BJ (cell line): ENCODE data around the gene UTP15. TPM values are rescaled to one million over a fixed set of nuclear protein-coding genes. Genes with fewer than 3 reads are reported as not detected.

Experiments used
- CTCF ChIA-PET: fragments of 350-600 bp; formaldehyde crosslinking; extraction: SDS; loops from one replicate; lab custom pipeline; 2021; ENCODE audit warnings: antibody characterized with exemption, inconsistent platforms; lab: Yijun Ruan, JAX
- POLR2A ChIA-PET: fragments of 300-600 bp; sonication (Branson Sonifier 250); formaldehyde crosslinking; extraction: SDS; loops from one replicate; lab custom pipeline; 2021; ENCODE audit warnings: antibody characterized with exemption; lab: Charles Lee
- DNase-seq: peaks from one replicate; pipeline ENCODE4 v3.0.0-alpha.2; 2011; ENCODE audit warnings: low read depth
- H3K27me3 ChIP-seq: 2 replicates; pipeline ENCODE4 v1.6.0; 2011; ENCODE audit warnings: low read length; ENCODE audit not compliant: control insufficient read depth, insufficient read depth
- H3K36me3 ChIP-seq: 2 replicates; pipeline ENCODE4 v1.5.1; 2011; ENCODE audit warnings: low read length; ENCODE audit not compliant: control insufficient read depth, insufficient read depth
- H3K4me3 ChIP-seq: 2 replicates; pipeline ENCODE4 v1.5.1; 2011; ENCODE audit warnings: low read depth, mild to moderate bottlenecking, control low read depth, low read length
- polyA plus RNA-seq: library from polyadenylated mRNA; depleted of rRNA; stranded (reverse); fragments of >200 nt; gene quantifications from 2 replicates; pipeline ENCODE4 v1.2.3, GENCODE V29; 2011
- TF ChIP-seq, protein P1 (sequence below): IDR thresholded peaks from 2 replicates; pipeline ENCODE4 v1.5.1; 2011; ENCODE audit warnings: low read depth, mild to moderate bottlenecking, control low read depth, inconsistent platforms, low read length, moderate library complexity; ENCODE audit not compliant: insufficient read depth

UTP15 gene
- polyA plus RNA-seq, 1 experiment, result 8.8 TPM

DNA sequence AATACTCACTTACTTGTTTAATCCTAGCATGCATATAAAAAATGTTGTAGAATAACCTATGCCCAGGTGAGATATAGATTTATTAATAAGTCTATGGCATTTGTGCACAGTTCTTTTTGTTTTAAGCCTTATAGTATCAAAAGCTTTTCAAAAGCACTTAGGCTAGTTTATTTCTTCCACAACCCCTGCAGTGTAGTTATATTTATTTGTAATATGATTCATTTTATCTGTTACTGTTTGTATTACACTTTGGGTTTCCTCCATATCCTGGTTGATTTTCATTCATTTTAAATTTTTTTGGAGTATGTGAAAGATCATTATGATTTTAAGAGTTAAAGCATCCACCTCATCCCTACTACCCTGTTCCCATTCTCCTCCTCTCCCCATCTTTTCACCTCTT, 41.7 kb downstream of the UTP15 start:
- H3K36me3 ChIP-seq, result no peaks in the 10 kb centered on the region
- CTCF ChIA-PET, result interaction anchor here (0.6 to 2.7 kb wide), 3 partner anchors 10 to 133 kb away, joined by 4 to 12 read pairs (median 5); no protein-coding TSS in a partner anchor
- no peak overlapping the region for H3K4me3 ChIP-seq
- no peaks in the 10 kb centered on the region for H3K27me3 ChIP-seq
- DNase-seq, result no peak
- TF ChIP-seq, protein P1, sequence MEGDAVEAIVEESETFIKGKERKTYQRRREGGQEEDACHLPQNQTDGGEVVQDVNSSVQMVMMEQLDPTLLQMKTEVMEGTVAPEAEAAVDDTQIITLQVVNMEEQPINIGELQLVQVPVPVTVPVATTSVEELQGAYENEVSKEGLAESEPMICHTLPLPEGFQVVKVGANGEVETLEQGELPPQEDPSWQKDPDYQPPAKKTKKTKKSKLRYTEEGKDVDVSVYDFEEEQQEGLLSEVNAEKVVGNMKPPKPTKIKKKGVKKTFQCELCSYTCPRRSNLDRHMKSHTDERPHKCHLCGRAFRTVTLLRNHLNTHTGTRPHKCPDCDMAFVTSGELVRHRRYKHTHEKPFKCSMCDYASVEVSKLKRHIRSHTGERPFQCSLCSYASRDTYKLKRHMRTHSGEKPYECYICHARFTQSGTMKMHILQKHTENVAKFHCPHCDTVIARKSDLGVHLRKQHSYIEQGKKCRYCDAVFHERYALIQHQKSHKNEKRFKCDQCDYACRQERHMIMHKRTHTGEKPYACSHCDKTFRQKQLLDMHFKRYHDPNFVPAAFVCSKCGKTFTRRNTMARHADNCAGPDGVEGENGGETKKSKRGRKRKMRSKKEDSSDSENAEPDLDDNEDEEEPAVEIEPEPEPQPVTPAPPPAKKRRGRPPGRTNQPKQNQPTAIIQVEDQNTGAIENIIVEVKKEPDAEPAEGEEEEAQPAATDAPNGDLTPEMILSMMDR, result no peak
- POLR2A ChIA-PET, result no interaction called here

DNA sequence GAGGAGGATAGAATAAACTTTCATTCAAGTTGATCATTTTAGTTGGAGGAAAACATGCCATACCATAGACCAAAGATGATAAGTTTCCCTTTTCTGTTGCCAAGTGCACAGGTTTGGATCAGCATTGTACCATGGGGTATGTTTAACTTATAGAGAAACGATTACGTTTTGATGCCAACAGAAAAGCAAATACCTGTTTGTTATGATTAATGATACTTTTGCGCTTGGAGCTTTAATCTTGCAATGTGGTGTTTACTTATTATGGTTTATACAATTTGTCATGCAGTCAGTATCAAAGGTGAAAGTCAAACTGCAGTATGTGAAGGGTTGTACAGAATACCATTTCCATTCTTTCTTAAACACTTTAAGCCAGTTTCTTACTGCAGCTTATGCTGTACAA, 47.3 kb downstream of the UTP15 start:
- POLR2A ChIA-PET, result no interaction called here
- H3K27me3 ChIP-seq, result no peaks in the 10 kb centered on the region
- H3K4me3 ChIP-seq, result no peak overlapping the region
- CTCF ChIA-PET, result no interaction called here
- TF ChIP-seq, protein P1, result no peak
- no peak for DNase-seq
- no peaks in the 10 kb centered on the region for H3K36me3 ChIP-seq

DNA sequence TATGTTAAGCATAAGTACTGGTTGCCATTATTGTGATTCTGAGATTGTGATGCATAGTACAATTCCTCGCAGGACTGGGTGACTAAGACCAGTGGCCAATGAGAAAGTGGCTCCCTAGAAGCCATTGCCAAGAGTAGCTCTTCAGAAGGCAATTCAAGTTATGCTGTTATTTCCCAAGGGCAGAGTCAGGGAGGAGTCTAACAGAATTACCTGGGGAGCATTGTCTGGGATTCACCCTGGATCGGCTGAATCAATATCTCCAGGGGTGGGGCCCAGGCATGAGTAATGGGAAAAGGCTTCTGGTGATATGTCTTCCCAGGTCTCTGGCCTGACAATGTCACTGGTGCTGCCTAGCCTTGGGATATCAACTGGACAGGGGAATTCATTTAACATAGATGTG, 49.5 kb downstream of the UTP15 start:
- CTCF ChIA-PET, result no interaction called here
- TF ChIP-seq, protein P1, result no peak
- no peaks in the 10 kb centered on the region for H3K36me3 ChIP-seq
- POLR2A ChIA-PET, result no interaction called here
- H3K27me3 ChIP-seq, result no peaks in the 10 kb centered on the region
- no peak for DNase-seq
- H3K4me3 ChIP-seq, result no peak overlapping the region

DNA sequence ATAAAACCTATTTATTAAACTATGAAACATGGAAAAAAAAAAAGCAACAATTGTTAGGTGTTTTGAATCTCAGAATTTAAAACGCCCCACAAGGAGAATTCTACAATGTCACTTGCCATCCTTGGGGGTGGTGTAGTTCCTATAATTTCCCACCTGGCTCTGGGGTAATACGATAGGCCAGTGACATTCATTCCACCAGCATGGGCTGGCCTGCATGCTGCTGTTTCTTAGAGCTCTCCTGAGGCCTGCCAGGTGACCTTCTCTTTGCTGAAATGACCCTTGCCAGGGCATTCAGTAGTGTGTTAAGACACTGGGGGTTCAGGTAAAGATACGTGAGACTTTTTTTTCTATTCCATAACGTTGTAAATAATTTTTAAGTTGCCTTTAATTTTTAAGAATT, 50.4 kb downstream of the UTP15 start:
- CTCF ChIA-PET, result interaction anchor here (1.7 kb wide), 1 partner anchor 78 kb away, joined by 3 read pairs; no protein-coding TSS in a partner anchor
- no peaks in the 10 kb centered on the region for H3K36me3 ChIP-seq
- H3K4me3 ChIP-seq, result no peak overlapping the region
- POLR2A ChIA-PET, result no interaction called here
- no peaks in the 10 kb centered on the region for H3K27me3 ChIP-seq
- DNase-seq, result no peak
- TF ChIP-seq, protein P1, result no peak

DNA sequence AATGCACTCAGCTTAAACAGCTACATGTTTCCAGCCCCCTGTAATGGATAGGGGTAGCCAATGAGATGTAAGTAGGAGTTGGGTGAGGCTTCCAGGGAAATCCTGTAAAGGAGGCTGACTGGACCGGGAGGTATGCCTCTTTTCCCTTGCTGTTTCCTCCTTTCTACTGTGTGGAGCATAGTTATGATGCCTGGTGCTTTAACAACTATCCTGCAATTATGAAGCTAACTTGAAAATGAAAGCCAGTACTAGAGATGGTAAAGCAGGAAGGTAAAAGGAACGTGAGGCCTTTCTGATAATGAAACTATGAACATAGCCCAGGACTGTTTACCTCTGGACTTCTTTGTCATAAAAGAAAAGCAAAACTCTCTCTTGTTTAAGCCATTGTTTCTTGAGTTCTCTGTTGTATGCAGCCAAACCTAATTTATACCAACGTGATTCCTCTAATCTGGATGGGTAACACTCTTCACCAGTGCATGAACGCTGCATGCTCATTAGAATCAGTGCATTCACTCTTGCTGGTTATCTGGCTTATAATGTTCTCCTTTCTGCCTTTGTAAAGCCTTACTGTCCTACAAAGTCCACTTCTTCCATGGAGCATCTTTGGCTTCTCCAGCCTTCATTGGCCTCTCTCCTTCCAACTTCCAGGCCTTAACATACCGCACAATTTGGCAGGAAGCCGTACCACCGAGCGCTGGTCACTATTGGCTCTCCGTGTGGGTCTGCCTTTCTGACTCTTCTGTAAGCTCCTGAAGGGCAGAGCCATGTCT, 52.2 kb downstream of the UTP15 start:
- TF ChIP-seq, protein P1, result no peak
- no peaks in the 10 kb centered on the region for H3K27me3 ChIP-seq
- no peaks in the 10 kb centered on the region for H3K36me3 ChIP-seq
- ChIA-PET POLR2A (no interaction called here), CTCF (interaction anchor here (1.7 to 2.3 kb wide), 2 partner anchors 21 to 76 kb away, joined by 3 to 5 read pairs; no protein-coding TSS in a partner anchor)
- no peak overlapping the region for H3K4me3 ChIP-seq
- no peak for DNase-seq
